Ovary (tissue), 9 donors: ENCODE measurements around the gene SIGLEC15. TPM values are rescaled to one million over a fixed set of nuclear protein-coding genes. Genes with fewer than 3 reads are reported as not detected.

Experiments used
- DNase-seq, 5 donors: peaks; one replicate each; pipeline ENCODE4 v3.0.0-alpha.2; 2019 to 2020
- H3K27ac ChIP-seq, 2 donors: fragments of 200-600 bp; one replicate each; pipeline versions ENCODE4 v1.5.1 to v1.8.0; 2019 to 2022
- H3K27me3 ChIP-seq: fragments of 200-600 bp; one replicate; pipeline ENCODE4 v1.8.0; 2022
- H3K36me3 ChIP-seq: fragments of 200-600 bp; sonication (generic); one replicate; pipeline ENCODE4 v1.5.1; 2019
- H3K4me1 ChIP-seq: one replicate; pipeline ENCODE4 v1.8.1; 2013; ENCODE audit warnings: mild to moderate bottlenecking, moderate library complexity; ENCODE audit not compliant: insufficient read depth
- H3K4me3 ChIP-seq: fragments of 200-600 bp; sonication (generic); one replicate; pipeline ENCODE4 v1.5.1; 2017
- H3K9me3 ChIP-seq, 2 donors: fragments of 200-600 bp in 1 of 2; sonication (generic) in 1 of 2; one replicate each; pipeline versions ENCODE4 v1.5.1 to v1.8.1; 2013 to 2019; ENCODE audit warnings: mild to moderate bottlenecking in 1 of 2, moderate library complexity in 1 of 2
- EP300 ChIP-seq: sonication (generic); formaldehyde crosslinking; IDR thresholded peaks from one replicate; pipeline ENCODE4 v1.6.1; 2017; ENCODE audit warnings: antibody characterized with exemption
- POLR2A ChIP-seq: fragments of 450-650 bp; IDR thresholded peaks from one replicate; pipeline ENCODE4 v1.6.1; 2017; ENCODE audit warnings: antibody characterized with exemption, mild to moderate bottlenecking, moderate library complexity
- WGBS, 3 donors: extraction: QIAGEN DNeasy Blood & Tissue Kit in 1 of 3; methylation state at CpG; one replicate each; pipeline versions ENCODE4 v1.1.5 to v1.1.7; 2013 to 2017; 5-methylcytosine and 5-hydroxymethylcytosine counted together
- intact Hi-C, 4 donors: fragments of 100-400 bp; cut with DNase I; formaldehyde crosslinking; loops; one replicate each; pipeline versions ENCODE4 v1.11.0 to v1.15.1; 2022 to 2023
- polyA plus RNA-seq, 2 donors: library from polyadenylated mRNA; stranded (reverse); fragments of 200-250 nt in 1 of 2; fragments of 350-450 nt in 1 of 2; fragmentation: Illumina TruSeq in 1 of 2; extraction: RNeasy Lipid Tissue Mini Kit (QIAGEN cat#74804) in 1 of 2; gene quantifications; one replicate each; pipeline ENCODE4 v1.2.3, GENCODE V29; 2013 to 2014
- total RNA-seq, 7 donors: library from RNA; depleted of rRNA in 2 of 7; stranded (reverse); fragments of >200 nt in 2 of 7; fragmentation: NEBNext Ultra II Directional in 3 of 7; extraction: Animal tissue kit (Norgen Biotek cat#: 25700) in 3 of 7; gene quantifications; one replicate each; pipeline versions ENCODE4 v1.1.0 to v1.2.4, GENCODE V29; 2016 to 2023
- TF ChIP-seq, protein P1 (sequence below), 3 donors: fragments of 450-650 bp in 2 of 3; fragments of 200-600 bp in 1 of 3; IDR thresholded peaks; one replicate each; pipeline versions ENCODE4 v1.5.1 to v1.8.0; 2016 to 2022; ENCODE audit warnings: antibody characterized with exemption in 3 of 3, mild to moderate bottlenecking in 1 of 3
- donor health status: DM: no; HTN: no; CAD: no; lungs with moderate emphysema.
- donor health status: DM: no; HTN: no; CAD: no.
- donor health status: Bipolar disorder and iron deficiency.
- donor health status: DM: yes; HTN: yes; CAD: no.
- donor health status: DM: no; HTN: no; CAD: no.
- donor health status: DM: yes; HTN: yes; CAD: no.

Gene SIGLEC15
- total and polyA plus RNA-seq, 9 donors = 0.05 to 1.4 (median 0.21) TPM; not detected in 3

DNA sequence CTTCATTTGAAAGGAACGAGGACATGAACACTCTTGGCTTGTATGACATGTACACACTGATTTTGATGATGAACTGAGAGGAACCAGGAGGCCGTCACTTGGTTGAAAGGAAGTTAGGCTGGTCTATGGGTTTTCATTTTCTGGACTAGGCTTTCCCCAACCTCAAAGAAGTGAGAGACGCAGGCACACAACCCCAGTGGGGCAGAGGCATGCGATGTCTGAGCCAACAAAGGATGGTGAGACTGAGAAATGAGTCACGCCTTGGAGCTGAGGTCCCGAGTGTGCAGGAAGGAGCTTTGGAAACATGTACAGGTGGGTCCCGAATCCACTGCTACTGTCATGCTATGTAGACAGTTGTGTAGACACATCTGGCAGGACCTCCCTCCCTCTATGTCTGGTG is 24.1 kb downstream of the SIGLEC15 start:
- no peak for DNase-seq
- H3K9me3 ChIP-seq = no peaks in the 10 kb centered on the region
- no peak overlapping the region for H3K4me3 ChIP-seq
- TF ChIP-seq POLR2A = no peak
- TF ChIP-seq, protein P1, sequence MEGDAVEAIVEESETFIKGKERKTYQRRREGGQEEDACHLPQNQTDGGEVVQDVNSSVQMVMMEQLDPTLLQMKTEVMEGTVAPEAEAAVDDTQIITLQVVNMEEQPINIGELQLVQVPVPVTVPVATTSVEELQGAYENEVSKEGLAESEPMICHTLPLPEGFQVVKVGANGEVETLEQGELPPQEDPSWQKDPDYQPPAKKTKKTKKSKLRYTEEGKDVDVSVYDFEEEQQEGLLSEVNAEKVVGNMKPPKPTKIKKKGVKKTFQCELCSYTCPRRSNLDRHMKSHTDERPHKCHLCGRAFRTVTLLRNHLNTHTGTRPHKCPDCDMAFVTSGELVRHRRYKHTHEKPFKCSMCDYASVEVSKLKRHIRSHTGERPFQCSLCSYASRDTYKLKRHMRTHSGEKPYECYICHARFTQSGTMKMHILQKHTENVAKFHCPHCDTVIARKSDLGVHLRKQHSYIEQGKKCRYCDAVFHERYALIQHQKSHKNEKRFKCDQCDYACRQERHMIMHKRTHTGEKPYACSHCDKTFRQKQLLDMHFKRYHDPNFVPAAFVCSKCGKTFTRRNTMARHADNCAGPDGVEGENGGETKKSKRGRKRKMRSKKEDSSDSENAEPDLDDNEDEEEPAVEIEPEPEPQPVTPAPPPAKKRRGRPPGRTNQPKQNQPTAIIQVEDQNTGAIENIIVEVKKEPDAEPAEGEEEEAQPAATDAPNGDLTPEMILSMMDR (IDR thresholded peaks at IDR 0.05) = no peak
- no peak for TF ChIP-seq EP300
- no peaks in the 10 kb centered on the region for H3K36me3 ChIP-seq
- intact Hi-C loops = no loop called here
- no peak overlapping the region for H3K27ac ChIP-seq
- WGBS, 3 donors = 90 to 93% (median 93%) methylated on average over 7 of the region's 7 CpGs
- no peaks in the 10 kb centered on the region for H3K27me3 ChIP-seq
- peaks cover 4% of the 10 kb centered on the region for H3K4me1 ChIP-seq

DNA sequence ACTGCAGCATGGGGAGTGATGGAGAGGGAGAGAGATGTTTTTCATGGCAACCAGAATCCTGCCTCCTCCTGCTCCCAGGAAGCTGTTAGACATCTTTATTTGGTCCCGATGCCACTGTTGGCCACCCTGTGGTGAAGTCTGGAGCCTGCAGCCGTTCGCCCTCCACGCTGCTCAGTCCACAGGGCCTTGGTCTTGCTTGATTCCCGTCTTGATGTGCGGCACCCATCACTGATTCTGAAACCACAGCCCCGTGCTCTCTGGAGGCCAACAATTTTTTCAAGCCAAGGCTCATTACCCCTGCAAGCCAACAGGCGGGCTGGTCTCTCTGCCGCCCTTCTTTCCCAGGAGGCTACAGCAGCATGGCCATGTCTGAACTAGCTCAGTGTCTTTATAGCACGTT is 24.5 kb downstream of the SIGLEC15 start:
- H3K4me1 ChIP-seq = peaks cover 4% of the 10 kb centered on the region
- DNase-seq = no peak
- no peaks in the 10 kb centered on the region for H3K27me3 ChIP-seq
- H3K36me3 ChIP-seq = no peaks in the 10 kb centered on the region
- intact Hi-C loops = no loop called here
- H3K9me3 ChIP-seq = no peaks in the 10 kb centered on the region
- no peak overlapping the region for H3K4me3 ChIP-seq
- no peak overlapping the region for H3K27ac ChIP-seq
- TF ChIP-seq, protein P1 (IDR thresholded peaks at IDR 0.05) = peak in 1 of 3 donors; percentile 6
- no peak for TF ChIP-seq POLR2A
- no peak for TF ChIP-seq EP300
- 83 to 85% (median 85%) methylated on average over 10 of the region's 10 CpGs for WGBS, 3 donors

- 48 to 65% (median 50%) methylated on average over 10 of the region's 10 CpGs for WGBS, 3 donors
- TF ChIP-seq, protein P1 (IDR thresholded peaks at IDR 0.05) = no peak
- TF ChIP-seq EP300 (no peak), POLR2A (no peak)
- H3K27me3 ChIP-seq = no peaks in the 10 kb centered on the region
- H3K36me3 ChIP-seq = no peaks in the 10 kb centered on the region
- H3K4me3 ChIP-seq = no peak overlapping the region
- no peak overlapping the region for H3K27ac ChIP-seq
- DNase-seq = no peak
- intact Hi-C loops = no loop called here
- peaks cover 4% of the 10 kb centered on the region for H3K4me1 ChIP-seq
- H3K9me3 ChIP-seq = no peaks in the 10 kb centered on the region
Measured at GRCh38 chr18:45851161-45851925, 25.9 kb downstream of the SIGLEC15 start.

DNA sequence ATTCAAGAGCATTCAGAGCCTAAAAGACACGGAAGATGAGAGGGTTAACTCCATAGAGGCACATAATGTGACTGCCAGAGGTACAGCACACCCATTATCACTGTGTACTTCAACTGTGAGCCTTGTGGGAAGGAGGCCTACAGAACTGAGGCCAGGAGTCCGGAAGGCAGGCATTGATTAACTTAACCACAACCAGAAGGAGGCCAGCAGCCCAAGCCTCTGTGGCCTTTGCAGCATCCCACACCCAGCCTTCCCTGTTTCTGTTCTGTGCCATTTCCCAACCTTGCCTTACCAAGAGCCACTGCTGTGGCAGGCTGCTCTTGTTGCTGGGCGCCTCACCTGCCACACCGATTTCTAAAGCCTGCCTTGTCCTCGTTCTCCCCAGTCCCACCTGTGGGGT is 27.2 kb downstream of the SIGLEC15 start:
- Histone ChIP-seq H3K27me3 (no peaks in the 10 kb centered on the region), H3K4me1 (peaks cover 4% of the 10 kb centered on the region), H3K27ac (no peak overlapping the region), H3K4me3 (no peak overlapping the region), H3K9me3 (no peaks in the 10 kb centered on the region), H3K36me3 (no peaks in the 10 kb centered on the region)
- no peak for DNase-seq
- no peak for TF ChIP-seq EP300
- TF ChIP-seq, protein P1 (IDR thresholded peaks at IDR 0.05) = no peak
- no peak for TF ChIP-seq POLR2A
- intact Hi-C loops = no loop called here
- WGBS, 3 donors = 84 to 90% (median 87%) methylated on average over 5 of the region's 5 CpGs
